ENCODE results near the gene ADD2. TPM values are rescaled to one million over a fixed set of nuclear protein-coding genes. Genes with fewer than 3 reads are reported as not detected.

The ADD2 gene
- total RNA-seq, 1 donor from 2014 or later, result 1.1 TPM

GRCh38 chr2:70765507-70765906 lies 2.5 kb downstream of the ADD2 start:
- TF ChIP-seq CTCF (IDR thresholded peaks at IDR 0.05; ENCODE audit: unreplicated experiment), result no peak
- H3K9me3 Mint-ChIP-seq (ENCODE audit: low read depth), result no peaks in the 10 kb centered on the region
- peaks cover 64% of the 10 kb centered on the region for H3K27me3 Mint-ChIP-seq
- no peak overlapping the region for H3K4me3 Mint-ChIP-seq (ENCODE audit: low read depth)
- H3K36me3 Mint-ChIP-seq (ENCODE audit: insufficient read depth), result no peaks in the 10 kb centered on the region
- DNase-seq (ENCODE audit: low spot score, unreplicated experiment), result no peak
- H3K4me1 Mint-ChIP-seq (ENCODE audit: low read depth), result peaks cover 3% of the 10 kb centered on the region
- no peak overlapping the region for H3K27ac Mint-ChIP-seq

GRCh38 chr2:70759446-70759845 lies 8.6 kb downstream of the ADD2 start:
- H3K9me3 Mint-ChIP-seq (ENCODE audit: low read depth), result no peaks in the 10 kb centered on the region
- DNase-seq (ENCODE audit: low spot score, unreplicated experiment), result no peak
- no peaks in the 10 kb centered on the region for H3K36me3 Mint-ChIP-seq (ENCODE audit: insufficient read depth)
- H3K4me1 Mint-ChIP-seq (ENCODE audit: low read depth), result no peaks in the 10 kb centered on the region
- no peak overlapping the region for H3K4me3 Mint-ChIP-seq (ENCODE audit: low read depth)
- H3K27me3 Mint-ChIP-seq, result peaks cover 62% of the 10 kb centered on the region
- no peak for TF ChIP-seq CTCF (IDR thresholded peaks at IDR 0.05; ENCODE audit: unreplicated experiment)
- H3K27ac Mint-ChIP-seq, result no peak overlapping the region

- no peaks in the 10 kb centered on the region for H3K36me3 Mint-ChIP-seq (ENCODE audit: insufficient read depth)
- H3K4me1 Mint-ChIP-seq (ENCODE audit: low read depth), result no peaks in the 10 kb centered on the region
- H3K4me3 Mint-ChIP-seq (ENCODE audit: low read depth), result no peak overlapping the region
- TF ChIP-seq CTCF (IDR thresholded peaks at IDR 0.05; ENCODE audit: unreplicated experiment), result no peak
- H3K9me3 Mint-ChIP-seq (ENCODE audit: low read depth), result no peaks in the 10 kb centered on the region
- H3K27ac Mint-ChIP-seq, result no peak overlapping the region
- peaks cover 53% of the 10 kb centered on the region for H3K27me3 Mint-ChIP-seq
- no peak for DNase-seq (ENCODE audit: low spot score, unreplicated experiment)
These were observed 10.0 kb downstream of the ADD2 start for GRCh38 chr2:70757966-70758365.

GRCh38 chr2:70757360-70757759 lies 10.6 kb downstream of the ADD2 start:
- H3K4me3 Mint-ChIP-seq (ENCODE audit: low read depth), result no peak overlapping the region
- TF ChIP-seq CTCF (IDR thresholded peaks at IDR 0.05; ENCODE audit: unreplicated experiment), result no peak
- no peaks in the 10 kb centered on the region for H3K9me3 Mint-ChIP-seq (ENCODE audit: low read depth)
- H3K4me1 Mint-ChIP-seq (ENCODE audit: low read depth), result no peaks in the 10 kb centered on the region
- H3K27ac Mint-ChIP-seq, result no peak overlapping the region
- H3K36me3 Mint-ChIP-seq (ENCODE audit: insufficient read depth), result no peaks in the 10 kb centered on the region
- DNase-seq (ENCODE audit: low spot score, unreplicated experiment), result no peak
- H3K27me3 Mint-ChIP-seq, result peaks cover 53% of the 10 kb centered on the region

- Mint-ChIP-seq H3K27me3 (peaks cover 56% of the 10 kb centered on the region), H3K4me1 (ENCODE audit: low read depth) (no peaks in the 10 kb centered on the region)
- no peak for TF ChIP-seq CTCF (IDR thresholded peaks at IDR 0.05; ENCODE audit: unreplicated experiment)
These were observed 11.9 kb downstream of the ADD2 start for GRCh38 chr2:70756128-70756527.

More at GRCh38 chr2:70756128-70756527, 11.9 kb downstream of the ADD2 start:
- Mint-ChIP-seq H3K9me3 (ENCODE audit: low read depth) (no peaks in the 10 kb centered on the region), H3K27ac (no peak overlapping the region), H3K36me3 (ENCODE audit: insufficient read depth) (no peaks in the 10 kb centered on the region), H3K4me3 (ENCODE audit: low read depth) (no peak overlapping the region)
- no peak for DNase-seq (ENCODE audit: low spot score, unreplicated experiment)
